Panc1 (cell line): ENCODE results near the gene LRRC63. TPM values are rescaled to one million over a fixed set of nuclear protein-coding genes. Genes with fewer than 3 reads are reported as not detected.

Source experiments
- ATAC-seq: fragments of 200-7000 bp; cut with Tn5 transposase; 2 replicates; pipeline ENCODE4 v1.9.1; 2020; ENCODE audit warnings: mild to moderate bottlenecking, moderate library complexity
- BruUV-seq: library from RNA; stranded (reverse); fragments of 400-500 nt; replicated peaks from 2 replicates; lab custom pipeline; 2021; lab: Mats Ljungman, UMichigan
- CTCF ChIA-PET: fragments of 300-600 bp; sonication (Branson Sonifier 250); formaldehyde crosslinking; loops from one replicate; lab custom pipeline; 2022; ENCODE audit warnings: antibody characterized with exemption; lab: Charles Lee
- POLR2A ChIA-PET: fragments of 300-600 bp; sonication (Branson Sonifier 250); formaldehyde crosslinking; loops from one replicate; lab custom pipeline; 2022; ENCODE audit warnings: antibody characterized with exemption; lab: Charles Lee
- DNase-seq: peaks from one replicate; pipeline ENCODE4 v3.0.0-alpha.2; 2010; ENCODE audit warnings: low read depth, low spot score
- H3K27ac ChIP-seq: 2 replicates; pipeline ENCODE4 v1.5.1; 2011; ENCODE audit warnings: mild to moderate bottlenecking, low read length, inconsistent platforms
- H3K27me3 ChIP-seq: fragments of 200-500 bp; sonication (Bioruptor generic); 2 replicates; pipeline ENCODE4 v1.6.0; 2014; ENCODE audit warnings: low read length, inconsistent platforms; ENCODE audit not compliant: control insufficient read depth, insufficient read depth
- H3K36me3 ChIP-seq: fragments of 200-500 bp; sonication (Bioruptor generic); 2 replicates; pipeline ENCODE4 v1.5.1; 2014; ENCODE audit warnings: inconsistent platforms, mild to moderate bottlenecking, low read length, moderate library complexity; ENCODE audit not compliant: control insufficient read depth, insufficient read depth
- H3K4me1 ChIP-seq: 2 replicates; pipeline ENCODE4 v1.5.1; 2011; ENCODE audit warnings: inconsistent platforms, mild to moderate bottlenecking, low read length, moderate library complexity; ENCODE audit not compliant: control insufficient read depth, insufficient read depth
- H3K4me3 ChIP-seq, 2 experiments: 2 replicates each; pipeline ENCODE4 v1.5.1; 2011 to 2012; ENCODE audit warnings: low read depth in 2 of 2, low read length in 2 of 2, mild to moderate bottlenecking in 2 of 2, inconsistent platforms in 1 of 2, moderate library complexity in 1 of 2
- H3K9me3 ChIP-seq: fragments of 200-500 bp; sonication (Bioruptor generic); 2 replicates; pipeline ENCODE4 v1.5.1; 2014; ENCODE audit warnings: low read depth, mild to moderate bottlenecking, inconsistent platforms, low read length, moderate library complexity; ENCODE audit not compliant: control insufficient read depth, insufficient read depth
- CTCF ChIP-seq: fragments of 450-650 bp; IDR thresholded peaks from 2 replicates; pipeline ENCODE4 v1.5.1; 2017; ENCODE audit warnings: mild to moderate bottlenecking
- POLR2AphosphoS5 ChIP-seq: IDR thresholded peaks from 2 replicates; pipeline ENCODE4 v1.6.1; 2012; ENCODE audit warnings: mild to moderate bottlenecking, low read depth, low read length, moderate library complexity
- SIN3A ChIP-seq: IDR thresholded peaks from 2 replicates; pipeline ENCODE4 v1.6.1; 2012; ENCODE audit warnings: low read depth, mild to moderate bottlenecking, low read length, moderate library complexity, borderline replicate concordance; ENCODE audit not compliant: insufficient read depth
- TCF7L2 ChIP-seq: IDR thresholded peaks from 2 replicates; pipeline ENCODE4 v1.6.1; 2011; ENCODE audit warnings: mild to moderate bottlenecking, low read depth, low read length, inconsistent platforms
- in situ Hi-C: cut with HindIII; loops from 2 replicates; pipeline ENCODE4 v1.10.0; 2016; ENCODE audit warnings: low sequenced_read_pairs, low pct_unique_long_range_greater_than_20kb
- intact Hi-C: fragments of 100-400 bp; cut with micrococcal nuclease; formaldehyde crosslinking; loops from one replicate; pipeline ENCODE4 v1.10.0; 2022; ENCODE audit not compliant: unreplicated experiment
- total RNA-seq: library from RNA; stranded (reverse); gene quantifications from one replicate; pipeline ENCODE4 v1.2.1, GENCODE V29; 2021; ENCODE audit not compliant: unreplicated experiment
- TF ChIP-seq, protein P1 (sequence below), 2 experiments: IDR thresholded peaks; 2 replicates each; pipeline ENCODE4 v1.6.1; 2011 to 2012; ENCODE audit warnings: low read depth in 2 of 2, control low read depth in 1 of 2, low read length in 1 of 2, mild to moderate bottlenecking in 1 of 2, moderate library complexity in 1 of 2; ENCODE audit not compliant: insufficient read depth in 1 of 2

Gene LRRC63
- total RNA-seq, 1 experiment from 2014 or later, result 0.15 TPM

DNA sequence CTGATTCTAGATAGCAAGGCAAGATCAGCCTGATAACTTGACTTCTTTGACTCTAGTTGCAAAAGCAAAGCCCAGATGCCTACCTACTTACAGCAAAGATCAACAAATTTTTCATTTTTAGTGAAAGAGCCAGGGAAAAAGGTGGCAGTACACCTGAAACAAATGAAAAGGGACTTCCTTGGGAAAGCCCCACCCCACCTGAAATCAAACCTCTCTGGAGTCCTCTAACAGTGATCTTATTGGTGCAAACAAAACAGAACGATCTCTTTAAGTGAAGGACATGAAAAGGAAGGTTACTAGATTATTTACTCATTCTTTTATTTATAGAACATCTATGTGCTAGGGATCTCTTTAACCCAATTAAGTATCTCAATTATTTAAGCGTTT is 29.2 kb upstream of the LRRC63 start:
- no peak overlapping the region for H3K4me3 ChIP-seq
- TF ChIP-seq SIN3A (no peak), POLR2AphosphoS5 (no peak), CTCF (no peak), TCF7L2 (no peak)
- TF ChIP-seq, protein P1, sequence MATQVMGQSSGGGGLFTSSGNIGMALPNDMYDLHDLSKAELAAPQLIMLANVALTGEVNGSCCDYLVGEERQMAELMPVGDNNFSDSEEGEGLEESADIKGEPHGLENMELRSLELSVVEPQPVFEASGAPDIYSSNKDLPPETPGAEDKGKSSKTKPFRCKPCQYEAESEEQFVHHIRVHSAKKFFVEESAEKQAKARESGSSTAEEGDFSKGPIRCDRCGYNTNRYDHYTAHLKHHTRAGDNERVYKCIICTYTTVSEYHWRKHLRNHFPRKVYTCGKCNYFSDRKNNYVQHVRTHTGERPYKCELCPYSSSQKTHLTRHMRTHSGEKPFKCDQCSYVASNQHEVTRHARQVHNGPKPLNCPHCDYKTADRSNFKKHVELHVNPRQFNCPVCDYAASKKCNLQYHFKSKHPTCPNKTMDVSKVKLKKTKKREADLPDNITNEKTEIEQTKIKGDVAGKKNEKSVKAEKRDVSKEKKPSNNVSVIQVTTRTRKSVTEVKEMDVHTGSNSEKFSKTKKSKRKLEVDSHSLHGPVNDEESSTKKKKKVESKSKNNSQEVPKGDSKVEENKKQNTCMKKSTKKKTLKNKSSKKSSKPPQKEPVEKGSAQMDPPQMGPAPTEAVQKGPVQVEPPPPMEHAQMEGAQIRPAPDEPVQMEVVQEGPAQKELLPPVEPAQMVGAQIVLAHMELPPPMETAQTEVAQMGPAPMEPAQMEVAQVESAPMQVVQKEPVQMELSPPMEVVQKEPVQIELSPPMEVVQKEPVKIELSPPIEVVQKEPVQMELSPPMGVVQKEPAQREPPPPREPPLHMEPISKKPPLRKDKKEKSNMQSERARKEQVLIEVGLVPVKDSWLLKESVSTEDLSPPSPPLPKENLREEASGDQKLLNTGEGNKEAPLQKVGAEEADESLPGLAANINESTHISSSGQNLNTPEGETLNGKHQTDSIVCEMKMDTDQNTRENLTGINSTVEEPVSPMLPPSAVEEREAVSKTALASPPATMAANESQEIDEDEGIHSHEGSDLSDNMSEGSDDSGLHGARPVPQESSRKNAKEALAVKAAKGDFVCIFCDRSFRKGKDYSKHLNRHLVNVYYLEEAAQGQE (IDR thresholded peaks at IDR 0.05; ENCODE audit: insufficient read depth in 1 of 2, low read depth in 2 of 2, low read length in 1 of 2), result no peak
- no peaks in the 10 kb centered on the region for H3K27me3 ChIP-seq
- BruUV-seq, result no TSS peak
- POLR2A ChIA-PET, result no interaction called here
- in situ Hi-C loops (no loop called here), intact Hi-C loops (no loop called here)
- no peak overlapping the region for H3K27ac ChIP-seq
- ATAC-seq (no peak), DNase-seq (no peak)
- H3K36me3 ChIP-seq, result no peaks in the 10 kb centered on the region
- H3K4me1 ChIP-seq, result no peaks in the 10 kb centered on the region
- CTCF ChIA-PET, result no interaction called here
- no peaks in the 10 kb centered on the region for H3K9me3 ChIP-seq

DNA sequence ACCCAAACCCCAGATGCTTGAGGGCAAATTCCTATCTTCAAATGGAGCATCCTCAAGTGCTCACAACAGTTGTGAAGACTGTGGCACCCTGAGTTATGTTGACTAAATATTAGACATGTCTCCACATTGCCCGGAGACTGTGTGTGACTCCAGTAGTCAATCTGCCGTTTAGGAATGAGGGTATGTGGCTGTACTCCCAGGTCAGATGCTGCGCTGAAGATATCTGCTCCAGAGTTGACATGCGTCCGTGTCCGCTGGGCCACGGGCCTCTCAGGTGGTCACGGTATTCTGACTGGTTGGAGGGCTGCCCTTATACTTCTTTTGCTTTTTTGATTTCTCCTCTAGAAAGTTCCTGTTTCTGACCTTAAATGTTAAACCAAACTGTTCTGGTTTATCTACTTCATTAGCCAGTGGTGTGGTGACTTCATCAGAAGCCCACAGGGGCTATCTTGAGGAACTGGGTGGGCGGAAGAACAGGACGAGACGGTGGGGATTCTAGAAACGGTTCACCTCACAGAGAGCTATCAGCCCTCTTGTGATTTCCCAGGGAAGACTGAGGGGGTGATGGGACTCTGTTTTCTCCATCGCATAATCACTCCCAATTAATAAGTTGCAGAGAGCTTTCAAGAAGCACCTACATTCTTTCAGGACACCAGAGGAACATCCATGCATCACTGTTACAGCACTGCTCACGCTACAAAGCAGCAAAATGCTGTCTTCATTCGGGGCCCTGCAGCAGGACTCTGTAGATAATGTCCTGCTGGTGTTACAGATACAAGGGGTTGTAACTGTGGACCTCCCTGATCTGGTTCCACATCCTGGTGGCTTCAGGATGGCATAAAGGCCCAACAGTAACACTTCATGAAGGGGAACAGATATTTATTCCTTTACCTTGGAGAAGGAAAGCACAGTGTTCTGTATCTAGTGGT is 28.4 kb upstream of the LRRC63 start:
- in situ Hi-C loops (no loop called here), intact Hi-C loops (no loop called here)
- Histone ChIP-seq H3K36me3 (no peaks in the 10 kb centered on the region), H3K27ac (no peak overlapping the region), H3K4me3 (no peak overlapping the region), H3K4me1 (no peaks in the 10 kb centered on the region), H3K27me3 (no peaks in the 10 kb centered on the region), H3K9me3 (no peaks in the 10 kb centered on the region)
- DNase-seq, result no peak
- CTCF ChIA-PET, result no interaction called here
- TF ChIP-seq, protein P1 (IDR thresholded peaks at IDR 0.05; ENCODE audit: insufficient read depth in 1 of 2, low read depth in 2 of 2, low read length in 1 of 2), result no peak
- no peak for TF ChIP-seq TCF7L2
- no peak for TF ChIP-seq SIN3A
- no peak for TF ChIP-seq POLR2AphosphoS5
- TF ChIP-seq CTCF, result no peak
- POLR2A ChIA-PET, result no interaction called here
- no TSS peak for BruUV-seq
- no peak for ATAC-seq
